K562 (cell line): ENCODE measurements around the gene MEIOB. TPM values are rescaled to one million over a fixed set of nuclear protein-coding genes. Genes with fewer than 3 reads are reported as not detected.

Experiments used
- ATAC-seq: fragments of 200-7000 bp; cut with Tn5 transposase; 3 replicates; pipeline ENCODE4 v1.9.1; 2020; ENCODE audit warnings: moderate library complexity
- BruUV-seq: library from RNA; stranded (reverse); fragments of 400-500 nt; replicated peaks from 2 replicates; lab custom pipeline; 2021; lab: Mats Ljungman, UMichigan
- CTCF ChIA-PET: fragments of 300-600 bp; formaldehyde crosslinking; extraction: SDS; loops from one replicate; lab custom pipeline; 2021; ENCODE audit warnings: low intra/inter-chr PET ratio; lab: Yijun Ruan, JAX
- POLR2A ChIA-PET: fragments of 300-600, 350-650 bp; sonication (Branson Sonifier 250); formaldehyde crosslinking; extraction: SDS; loops from one replicate; lab custom pipeline; 2021; ENCODE audit warnings: antibody characterized with exemption, inconsistent platforms; lab: Yijun Ruan, JAX
- DNase-seq, 4 experiments: peaks; one replicate each; pipeline versions ENCODE4 v3.0.0 to v3.0.0-alpha.2; 2011 to 2018; ENCODE audit warnings: low spot score in 3 of 4, mixed read lengths in 3 of 4; ENCODE audit errors: extremely low read depth in 1 of 4
- FAIRE-seq: peaks from 2 replicates; lab custom pipeline; 2011; peaks lifted over from hg19 to GRCh38; lab: Jason Lieb, UNC
- H2AFZ ChIP-seq: 2 replicates; pipeline ENCODE4 v1.6.0; 2011; ENCODE audit warnings: low read depth, low read length, control low read depth, inconsistent platforms
- H3K27ac ChIP-seq: fragments of 200-600 bp; 3 replicates; pipeline ENCODE4 v1.8.0; 2011; ENCODE audit warnings: low read depth, mild to moderate bottlenecking, control low read depth, inconsistent platforms, low read length, moderate library complexity, mixed read lengths; ENCODE audit errors: extremely low read depth
- H3K27me3 ChIP-seq, 2 experiments: fragments of 300-600 bp in 1 of 2; 2 replicates in 1 of 2; 3 replicates in 1 of 2; pipeline versions ENCODE4 v1.6.0 to v1.8.0; 2011; ENCODE audit warnings: inconsistent platforms in 2 of 2, low read length in 2 of 2, mild to moderate bottlenecking in 1 of 2, mixed read lengths in 1 of 2, moderate library complexity in 1 of 2; ENCODE audit not compliant: control insufficient read depth in 2 of 2, insufficient read depth in 2 of 2
- H3K36me3 ChIP-seq: fragments of 300-600 bp; 3 replicates; pipeline ENCODE4 v1.8.0; 2011; ENCODE audit warnings: mild to moderate bottlenecking, low read length, inconsistent platforms; ENCODE audit not compliant: control insufficient read depth, insufficient read depth
- H3K4me1 ChIP-seq, 2 experiments: fragments of 200-600 bp in 1 of 2; replicated peaks in 1 of 2; 2 replicates in 1 of 2; 3 replicates in 1 of 2; pipeline versions ENCODE4 v1.5.1 to v1.8.0; 2011; ENCODE audit warnings: inconsistent platforms in 2 of 2, low read length in 2 of 2, mild to moderate bottlenecking in 1 of 2, mixed read lengths in 1 of 2, moderate library complexity in 1 of 2; ENCODE audit not compliant: control insufficient read depth in 2 of 2, insufficient read depth in 2 of 2
- H3K4me2 ChIP-seq: 2 replicates; pipeline ENCODE4 v1.6.1; 2011; ENCODE audit warnings: low read length, control low read depth, inconsistent platforms, mixed read lengths; ENCODE audit not compliant: insufficient read depth
- H3K4me3 ChIP-seq: fragments of 200-600 bp; sonication (generic), shearing (Covaris generic); 2 replicates; pipeline ENCODE4 v1.5.1; 2016; ENCODE audit warnings: control low read depth, inconsistent platforms
- H3K79me2 ChIP-seq: fragments of 200-600 bp; 3 replicates; pipeline ENCODE4 v1.8.0; 2011; ENCODE audit warnings: low read length, inconsistent platforms; ENCODE audit not compliant: control insufficient read depth, insufficient read depth
- H3K9ac ChIP-seq, 2 experiments: 2 replicates each; pipeline versions ENCODE4 v1.6.0 to v1.6.1; 2011; ENCODE audit warnings: low read depth in 2 of 2, low read length in 2 of 2, control low read depth in 1 of 2, inconsistent platforms in 1 of 2, mild to moderate bottlenecking in 1 of 2, mixed read lengths in 1 of 2; ENCODE audit not compliant: insufficient read depth in 1 of 2
- H3K9me1 ChIP-seq: one replicate; pipeline ENCODE4 v1.6.0; 2011; ENCODE audit warnings: inconsistent platforms, mild to moderate bottlenecking, low read length, moderate library complexity; ENCODE audit not compliant: control insufficient read depth, insufficient read depth
- H3K9me3 ChIP-seq: replicated peaks from 2 replicates; pipeline ENCODE4 v1.5.1; 2011; ENCODE audit warnings: low read depth, low read length, inconsistent platforms; ENCODE audit not compliant: control insufficient read depth, insufficient read depth
- H4K20me1 ChIP-seq: replicated peaks from 2 replicates; pipeline ENCODE4 v1.6.1; 2011; ENCODE audit warnings: low read length, inconsistent platforms, mixed read lengths; ENCODE audit not compliant: control insufficient read depth, insufficient read depth
- WGBS: fragments of 100-300 bp; shearing (Covaris generic); methylation state at CpG from one replicate; pipeline ENCODE4 v1.1.6; 2016; ENCODE audit warnings: low coverage, mixed read lengths; ENCODE audit not compliant: insufficient coverage; ENCODE audit errors: missing lambda C conversion rate; 5-methylcytosine and 5-hydroxymethylcytosine counted together
- in situ Hi-C: fragments of 300-500 bp; cut with MboI; formaldehyde crosslinking; loops from 4 replicates; pipeline ENCODE4 v1.15.0; 2018; ENCODE audit warnings: inconsistent platforms, mixed read lengths
- intact Hi-C: fragments of 100-400 bp; cut with micrococcal nuclease; formaldehyde crosslinking; loops from 2 replicates; pipeline ENCODE4 v1.14.2; 2022
- polyA plus RNA-seq, 8 experiments: library from polyadenylated mRNA; depleted of rRNA in 4 of 8; stranded (reverse) in 5 of 8; unstranded in 3 of 8; fragments of >200 nt; fragmentation: Nextera tagmentation in 2 of 8; fragmentation: Illumina TruSeq in 1 of 8; extraction: Ambion mirVana in 2 of 8; extraction: Trizol in 1 of 8; gene quantifications; 2 replicates each; pipeline versions ENCODE4 v1.2.1 to v1.2.3, GENCODE V29; 2011 to 2014; ENCODE audit warnings: inconsistent platforms in 1 of 8, missing spikeins in 1 of 8
- total RNA-seq, 7 experiments: library from RNA; depleted of rRNA in 6 of 7; stranded (reverse); fragments of >200 nt in 6 of 7; fragmentation: Illumina TruSeq in 2 of 7; extraction: Trizol in 2 of 7; gene quantifications; 2 replicates each; pipeline versions ENCODE4 v1.2.1 to v1.2.3, GENCODE V29; 2011 to 2021; ENCODE audit warnings: low replicate concordance in 1 of 7
- TF ChIP-seq, protein P1 (sequence below): fragments of 200-600 bp; sonication (generic); IDR thresholded peaks from one replicate; pipeline ENCODE4 v1.6.1; 2012; ENCODE audit warnings: mild to moderate bottlenecking, low read depth, low read length, inconsistent platforms

MEIOB gene
- total and polyA plus RNA-seq, 9 of the 15 experiments (the other 6 are each of a cell fraction or from before 2014, with no cell fraction given), result 25.4 to 203 (median 97.6) TPM

DNA sequence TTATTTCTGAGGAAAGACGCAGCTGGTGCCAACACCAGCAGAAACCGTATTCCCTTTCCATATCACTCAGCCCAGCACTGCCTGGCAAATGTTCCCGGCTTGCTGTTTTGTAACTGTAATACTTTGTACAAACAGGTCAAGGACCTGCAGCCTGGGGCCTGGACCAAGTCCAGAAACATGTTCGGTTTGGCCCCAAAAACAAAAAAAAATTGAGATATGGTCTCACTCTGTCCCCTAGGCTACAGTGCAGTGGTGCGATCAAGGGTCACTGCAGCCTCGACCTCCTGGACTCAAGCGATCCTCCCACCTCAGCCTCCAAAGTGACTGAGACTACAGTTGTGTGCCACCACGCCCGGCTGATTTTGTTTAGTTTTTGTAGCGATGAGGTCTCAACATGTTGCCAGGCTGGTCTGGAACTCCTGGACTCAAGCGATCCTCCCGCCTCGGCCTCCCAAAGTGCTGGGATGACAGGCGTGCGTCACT is 46.5 kb downstream of the MEIOB start:
- no peaks in the 10 kb centered on the region for H3K27me3 ChIP-seq
- H3K27ac ChIP-seq, result no peak overlapping the region
- peaks cover 9% of the 10 kb centered on the region for H4K20me1 ChIP-seq
- in situ Hi-C loops, result no loop called here
- H3K36me3 ChIP-seq, result peaks cover 8% of the 10 kb centered on the region; the same call in 2 of the 3 replicates
- no peak for FAIRE-seq
- TF ChIP-seq, protein P1, sequence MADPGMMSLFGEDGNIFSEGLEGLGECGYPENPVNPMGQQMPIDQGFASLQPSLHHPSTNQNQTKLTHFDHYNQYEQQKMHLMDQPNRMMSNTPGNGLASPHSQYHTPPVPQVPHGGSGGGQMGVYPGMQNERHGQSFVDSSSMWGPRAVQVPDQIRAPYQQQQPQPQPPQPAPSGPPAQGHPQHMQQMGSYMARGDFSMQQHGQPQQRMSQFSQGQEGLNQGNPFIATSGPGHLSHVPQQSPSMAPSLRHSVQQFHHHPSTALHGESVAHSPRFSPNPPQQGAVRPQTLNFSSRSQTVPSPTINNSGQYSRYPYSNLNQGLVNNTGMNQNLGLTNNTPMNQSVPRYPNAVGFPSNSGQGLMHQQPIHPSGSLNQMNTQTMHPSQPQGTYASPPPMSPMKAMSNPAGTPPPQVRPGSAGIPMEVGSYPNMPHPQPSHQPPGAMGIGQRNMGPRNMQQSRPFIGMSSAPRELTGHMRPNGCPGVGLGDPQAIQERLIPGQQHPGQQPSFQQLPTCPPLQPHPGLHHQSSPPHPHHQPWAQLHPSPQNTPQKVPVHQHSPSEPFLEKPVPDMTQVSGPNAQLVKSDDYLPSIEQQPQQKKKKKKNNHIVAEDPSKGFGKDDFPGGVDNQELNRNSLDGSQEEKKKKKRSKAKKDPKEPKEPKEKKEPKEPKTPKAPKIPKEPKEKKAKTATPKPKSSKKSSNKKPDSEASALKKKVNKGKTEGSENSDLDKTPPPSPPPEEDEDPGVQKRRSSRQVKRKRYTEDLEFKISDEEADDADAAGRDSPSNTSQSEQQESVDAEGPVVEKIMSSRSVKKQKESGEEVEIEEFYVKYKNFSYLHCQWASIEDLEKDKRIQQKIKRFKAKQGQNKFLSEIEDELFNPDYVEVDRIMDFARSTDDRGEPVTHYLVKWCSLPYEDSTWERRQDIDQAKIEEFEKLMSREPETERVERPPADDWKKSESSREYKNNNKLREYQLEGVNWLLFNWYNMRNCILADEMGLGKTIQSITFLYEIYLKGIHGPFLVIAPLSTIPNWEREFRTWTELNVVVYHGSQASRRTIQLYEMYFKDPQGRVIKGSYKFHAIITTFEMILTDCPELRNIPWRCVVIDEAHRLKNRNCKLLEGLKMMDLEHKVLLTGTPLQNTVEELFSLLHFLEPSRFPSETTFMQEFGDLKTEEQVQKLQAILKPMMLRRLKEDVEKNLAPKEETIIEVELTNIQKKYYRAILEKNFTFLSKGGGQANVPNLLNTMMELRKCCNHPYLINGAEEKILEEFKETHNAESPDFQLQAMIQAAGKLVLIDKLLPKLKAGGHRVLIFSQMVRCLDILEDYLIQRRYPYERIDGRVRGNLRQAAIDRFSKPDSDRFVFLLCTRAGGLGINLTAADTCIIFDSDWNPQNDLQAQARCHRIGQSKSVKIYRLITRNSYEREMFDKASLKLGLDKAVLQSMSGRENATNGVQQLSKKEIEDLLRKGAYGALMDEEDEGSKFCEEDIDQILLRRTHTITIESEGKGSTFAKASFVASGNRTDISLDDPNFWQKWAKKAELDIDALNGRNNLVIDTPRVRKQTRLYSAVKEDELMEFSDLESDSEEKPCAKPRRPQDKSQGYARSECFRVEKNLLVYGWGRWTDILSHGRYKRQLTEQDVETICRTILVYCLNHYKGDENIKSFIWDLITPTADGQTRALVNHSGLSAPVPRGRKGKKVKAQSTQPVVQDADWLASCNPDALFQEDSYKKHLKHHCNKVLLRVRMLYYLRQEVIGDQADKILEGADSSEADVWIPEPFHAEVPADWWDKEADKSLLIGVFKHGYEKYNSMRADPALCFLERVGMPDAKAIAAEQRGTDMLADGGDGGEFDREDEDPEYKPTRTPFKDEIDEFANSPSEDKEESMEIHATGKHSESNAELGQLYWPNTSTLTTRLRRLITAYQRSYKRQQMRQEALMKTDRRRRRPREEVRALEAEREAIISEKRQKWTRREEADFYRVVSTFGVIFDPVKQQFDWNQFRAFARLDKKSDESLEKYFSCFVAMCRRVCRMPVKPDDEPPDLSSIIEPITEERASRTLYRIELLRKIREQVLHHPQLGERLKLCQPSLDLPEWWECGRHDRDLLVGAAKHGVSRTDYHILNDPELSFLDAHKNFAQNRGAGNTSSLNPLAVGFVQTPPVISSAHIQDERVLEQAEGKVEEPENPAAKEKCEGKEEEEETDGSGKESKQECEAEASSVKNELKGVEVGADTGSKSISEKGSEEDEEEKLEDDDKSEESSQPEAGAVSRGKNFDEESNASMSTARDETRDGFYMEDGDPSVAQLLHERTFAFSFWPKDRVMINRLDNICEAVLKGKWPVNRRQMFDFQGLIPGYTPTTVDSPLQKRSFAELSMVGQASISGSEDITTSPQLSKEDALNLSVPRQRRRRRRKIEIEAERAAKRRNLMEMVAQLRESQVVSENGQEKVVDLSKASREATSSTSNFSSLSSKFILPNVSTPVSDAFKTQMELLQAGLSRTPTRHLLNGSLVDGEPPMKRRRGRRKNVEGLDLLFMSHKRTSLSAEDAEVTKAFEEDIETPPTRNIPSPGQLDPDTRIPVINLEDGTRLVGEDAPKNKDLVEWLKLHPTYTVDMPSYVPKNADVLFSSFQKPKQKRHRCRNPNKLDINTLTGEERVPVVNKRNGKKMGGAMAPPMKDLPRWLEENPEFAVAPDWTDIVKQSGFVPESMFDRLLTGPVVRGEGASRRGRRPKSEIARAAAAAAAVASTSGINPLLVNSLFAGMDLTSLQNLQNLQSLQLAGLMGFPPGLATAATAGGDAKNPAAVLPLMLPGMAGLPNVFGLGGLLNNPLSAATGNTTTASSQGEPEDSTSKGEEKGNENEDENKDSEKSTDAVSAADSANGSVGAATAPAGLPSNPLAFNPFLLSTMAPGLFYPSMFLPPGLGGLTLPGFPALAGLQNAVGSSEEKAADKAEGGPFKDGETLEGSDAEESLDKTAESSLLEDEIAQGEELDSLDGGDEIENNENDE, result no peak
- TF ChIP-seq, all 486 proteins: peak for 0
- H3K9me1 ChIP-seq, result no peaks in the 10 kb centered on the region
- BruUV-seq, result TSS peak; percentile 68
- H3K79me2 ChIP-seq, result peaks cover 21% of the 10 kb centered on the region
- H3K4me2 ChIP-seq, result peak overlapping the region; percentile 100
- no peaks in the 10 kb centered on the region for H3K9me3 ChIP-seq
- ChIA-PET POLR2A (interaction anchor here (0.6 to 2.5 kb wide), 4 partner anchors 14 to 466 kb away, joined by 3 to 8 read pairs (median 4); no protein-coding TSS in a partner anchor), CTCF (no interaction called here)
- 68% methylated on average over 15 of the region's 15 CpGs for WGBS
- H3K4me3 ChIP-seq, result no peak overlapping the region
- intact Hi-C loops, result no loop called here
- H3K9ac ChIP-seq, result peak overlapping the region in 1 of 2 experiments; percentile 87; a peak in 2 of 4 replicates
- H3K4me1 ChIP-seq, result peaks cover 16 to 40% of the 10 kb centered on the region in 2 experiments; a peak in 4 of 5 replicates
- no peak overlapping the region for H2AFZ ChIP-seq
- no peak for ATAC-seq
- DNase-seq, result no peak
